Adrenal gland (tissue), 5 donors: ENCODE results near the gene SH3BP1.

Experiments
- CTCF ChIP-seq, 6 experiments: fragments of 450-650 bp in 4 of 6; fragments of 200-600 bp in 2 of 6; sonication (generic) in 1 of 6; IDR thresholded peaks; 1 replicate in 5 of 6; 2 replicates in 1 of 6; pipeline versions ENCODE4 v1.5.1 to v1.8.0; 2016 to 2021; ENCODE audit warnings: antibody characterized with exemption in 6 of 6, mild to moderate bottlenecking in 2 of 6, moderate library complexity in 1 of 6
- POLR2A ChIP-seq, 2 donors: fragments of 450-650 bp; IDR thresholded peaks; one replicate each; pipeline ENCODE4 v1.6.1; 2017; ENCODE audit warnings: antibody characterized with exemption in 2 of 2, mild to moderate bottlenecking in 2 of 2, moderate library complexity in 1 of 2
- donor health status: DM: no; HTN: no; CAD: no.

- no peak for TF ChIP-seq POLR2A (IDR thresholded peaks at IDR 0.05)
- no peak for TF ChIP-seq CTCF (IDR thresholded peaks at IDR 0.05)
Measured at GRCh38 chr22:37601203-37601539, 38.3 kb upstream of the SH3BP1 start.
